Ovary (tissue), 3 donors: ENCODE data around the gene SH3RF1.

Experiments used
- EP300 ChIP-seq: sonication (generic); formaldehyde crosslinking; IDR thresholded peaks from one replicate; pipeline ENCODE4 v1.6.1; 2017; ENCODE audit warnings: antibody characterized with exemption
- TF ChIP-seq, protein P1 (sequence below), 3 donors: fragments of 450-650 bp in 2 of 3; fragments of 200-600 bp in 1 of 3; IDR thresholded peaks; one replicate each; pipeline versions ENCODE4 v1.5.1 to v1.8.0; 2016 to 2022; ENCODE audit warnings: antibody characterized with exemption in 3 of 3, mild to moderate bottlenecking in 1 of 3
- donor health status: DM: no; HTN: no; CAD: no.

DNA sequence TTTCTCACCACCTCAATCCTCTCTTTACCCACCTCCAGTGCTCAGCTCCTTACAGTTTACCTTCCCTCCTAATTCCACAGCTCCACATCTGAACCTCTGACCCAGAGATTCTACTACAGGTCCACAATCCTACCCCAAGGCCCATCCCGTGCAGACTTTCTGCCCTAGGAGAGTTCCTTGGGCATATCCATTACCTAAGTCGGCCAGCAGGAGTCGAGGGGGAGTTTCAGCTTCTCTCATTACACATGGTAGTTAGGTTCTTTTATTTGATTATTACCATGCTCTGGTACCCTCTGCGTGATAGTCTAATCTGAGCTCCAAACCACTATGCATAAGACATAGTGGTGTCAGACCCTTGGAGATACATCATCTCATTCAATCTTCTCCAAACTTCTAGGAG, 117.9 kb downstream of the SH3RF1 start:
- TF ChIP-seq EP300: no peak
- TF ChIP-seq, protein P1, sequence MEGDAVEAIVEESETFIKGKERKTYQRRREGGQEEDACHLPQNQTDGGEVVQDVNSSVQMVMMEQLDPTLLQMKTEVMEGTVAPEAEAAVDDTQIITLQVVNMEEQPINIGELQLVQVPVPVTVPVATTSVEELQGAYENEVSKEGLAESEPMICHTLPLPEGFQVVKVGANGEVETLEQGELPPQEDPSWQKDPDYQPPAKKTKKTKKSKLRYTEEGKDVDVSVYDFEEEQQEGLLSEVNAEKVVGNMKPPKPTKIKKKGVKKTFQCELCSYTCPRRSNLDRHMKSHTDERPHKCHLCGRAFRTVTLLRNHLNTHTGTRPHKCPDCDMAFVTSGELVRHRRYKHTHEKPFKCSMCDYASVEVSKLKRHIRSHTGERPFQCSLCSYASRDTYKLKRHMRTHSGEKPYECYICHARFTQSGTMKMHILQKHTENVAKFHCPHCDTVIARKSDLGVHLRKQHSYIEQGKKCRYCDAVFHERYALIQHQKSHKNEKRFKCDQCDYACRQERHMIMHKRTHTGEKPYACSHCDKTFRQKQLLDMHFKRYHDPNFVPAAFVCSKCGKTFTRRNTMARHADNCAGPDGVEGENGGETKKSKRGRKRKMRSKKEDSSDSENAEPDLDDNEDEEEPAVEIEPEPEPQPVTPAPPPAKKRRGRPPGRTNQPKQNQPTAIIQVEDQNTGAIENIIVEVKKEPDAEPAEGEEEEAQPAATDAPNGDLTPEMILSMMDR (IDR thresholded peaks at IDR 0.05): no peak
